22Rv1 (cell line): ENCODE results near the gene TCEAL8.
"Not testable (repeated sequence)": the region's sequence is repeated elsewhere in the genome, so short reads cannot be mapped to it uniquely, and the experiment has no call there.

Experiments used
- H3K27ac ChIP-seq: fragments of 450-650 bp; 2 replicates; pipeline ENCODE4 v1.5.1; 2017
- CTCF ChIP-seq: fragments of 450-650 bp; IDR thresholded peaks from 2 replicates; pipeline ENCODE4 v1.5.1; 2017; ENCODE audit warnings: mild to moderate bottlenecking
- ZFX ChIP-seq: fragments of 450-650 bp; IDR thresholded peaks from 2 replicates; pipeline ENCODE4 v1.6.1; 2017; ENCODE audit warnings: antibody characterized with exemption, borderline replicate concordance

TCEAL8 gene

DNA sequence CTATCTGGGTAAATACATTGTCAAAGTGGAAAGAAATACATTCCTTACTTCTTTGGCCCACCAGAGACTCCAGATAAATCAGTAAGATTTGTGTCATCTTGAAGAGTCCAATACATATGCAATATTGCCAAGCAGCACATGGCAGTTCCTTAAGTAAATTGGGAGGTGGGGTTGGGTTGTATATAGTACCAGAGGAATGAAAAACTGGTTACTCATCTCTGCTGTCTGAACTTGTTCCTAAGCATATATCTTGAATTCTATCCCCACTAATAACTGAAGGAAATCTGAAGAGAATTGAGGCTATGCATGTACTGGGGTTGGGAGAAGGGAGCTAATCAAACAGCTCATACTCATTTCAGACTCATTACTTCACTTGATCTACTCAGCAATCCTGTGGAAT lies 14.8 kb downstream of the TCEAL8 start:
- TF ChIP-seq ZFX (no peak), CTCF (no peak)

GRCh38 chrX:103236296-103236695 lies 18.7 kb downstream of the TCEAL8 start:
- no peak overlapping the region for H3K27ac ChIP-seq
- no peak for TF ChIP-seq ZFX
- TF ChIP-seq CTCF = no peak

More for the DNA sequence above, 14.8 kb downstream of the TCEAL8 start:
- no peak overlapping the region for H3K27ac ChIP-seq

DNA sequence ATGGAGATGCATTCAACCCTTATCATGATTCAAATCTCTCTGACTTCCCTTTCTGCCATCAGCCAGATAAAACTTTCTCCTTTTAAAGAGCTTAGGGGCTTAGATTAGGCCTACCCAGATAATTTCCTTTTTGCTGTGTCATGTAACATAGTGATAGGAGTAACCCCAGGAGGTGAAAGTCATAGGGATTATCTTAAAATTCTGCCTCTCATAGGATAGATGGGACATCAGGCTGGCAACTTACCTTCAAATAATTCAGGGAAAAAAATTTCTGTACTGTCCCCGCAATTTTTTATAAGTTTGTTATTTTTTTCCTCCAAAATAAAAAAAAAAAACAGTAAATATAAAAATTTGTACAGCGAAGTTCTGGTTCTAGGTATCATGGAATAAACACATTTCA lies 19.3 kb downstream of the TCEAL8 start:
- not testable (repeated sequence) for H3K27ac ChIP-seq

DNA sequence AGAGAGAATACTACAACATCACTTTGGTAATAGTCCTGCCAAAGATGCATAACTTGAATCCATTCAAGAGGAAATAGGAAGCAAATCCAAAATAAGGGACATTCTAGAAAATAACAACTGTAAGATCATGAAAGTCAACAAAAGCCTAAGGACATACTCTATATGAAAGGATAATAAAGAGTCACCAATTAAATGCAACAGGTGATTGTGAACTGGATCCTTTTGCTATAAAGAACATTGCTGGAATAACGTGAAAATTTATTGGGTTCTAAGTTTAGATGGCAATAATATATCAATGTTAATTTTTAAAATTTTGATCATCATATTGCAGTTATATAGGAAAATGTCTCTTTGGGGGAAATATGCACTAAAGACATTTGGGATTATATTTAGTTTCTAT lies 20.1 kb downstream of the TCEAL8 start:
- TF ChIP-seq ZFX (no peak), CTCF (no peak)
- no peak overlapping the region for H3K27ac ChIP-seq

- H3K27ac ChIP-seq = no peak overlapping the region
- TF ChIP-seq ZFX (no peak), CTCF (no peak)
Measured at GRCh38 chrX:103233263-103233662, 21.7 kb downstream of the TCEAL8 start.

- H3K27ac ChIP-seq = not testable (repeated sequence)
Measured at GRCh38 chrX:103225918-103226317, 29.0 kb downstream of the TCEAL8 start.

- H3K27ac ChIP-seq = no peak overlapping the region
- no peak for TF ChIP-seq ZFX
- TF ChIP-seq CTCF = no peak
Measured at GRCh38 chrX:103220511-103221323, 34.2 kb downstream of the TCEAL8 start.

DNA sequence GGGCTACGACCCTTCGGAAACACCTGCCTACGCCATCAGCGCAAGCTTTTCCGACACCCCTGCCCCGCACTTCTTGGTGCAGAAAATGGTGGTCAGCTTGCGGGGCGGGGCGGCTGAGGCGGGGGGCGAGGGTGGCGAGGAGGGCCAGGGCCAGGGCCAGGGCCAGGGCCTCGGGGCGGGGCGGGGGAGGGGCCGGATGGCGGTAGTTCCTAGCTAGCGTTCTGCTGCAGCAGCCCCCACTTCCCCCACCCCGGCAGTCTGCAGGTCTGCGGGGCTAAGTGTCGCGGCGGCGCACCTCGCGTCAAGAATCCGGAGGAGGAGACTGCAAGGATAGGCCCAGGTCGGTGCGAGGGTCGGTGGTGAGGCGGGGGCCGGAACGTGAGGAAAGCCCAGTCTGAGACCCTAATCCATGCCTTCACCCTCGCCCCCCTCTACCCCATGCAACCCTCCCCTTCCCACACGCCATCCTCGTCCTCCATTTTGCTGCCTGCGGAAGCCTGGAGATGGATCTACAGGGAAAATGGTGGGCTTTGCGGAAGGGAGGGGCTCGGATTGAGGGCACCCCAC lies 39.4 kb downstream of the TCEAL8 start:
- TF ChIP-seq ZFX = no peak
- TF ChIP-seq CTCF = no peak
- no peak overlapping the region for H3K27ac ChIP-seq
